HG02678 (cell line): Measurements from ENCODE around the gene ZNF790.
A peak's percentile ranks its signal among the peaks of the same experiment; 100 is the strongest.
"Not testable (repeated sequence)": the region's sequence is repeated elsewhere in the genome, so short reads cannot be mapped to it uniquely, and the experiment has no call there.

Experiments
- ATAC-seq: cut with Tn5 transposase; IDR thresholded peaks from one replicate; pipeline ENCODE4 v1.9.1; 2021; ENCODE audit warnings: mild to moderate bottlenecking, moderate library complexity; ENCODE audit not compliant: unreplicated experiment

ZNF790 gene

DNA sequence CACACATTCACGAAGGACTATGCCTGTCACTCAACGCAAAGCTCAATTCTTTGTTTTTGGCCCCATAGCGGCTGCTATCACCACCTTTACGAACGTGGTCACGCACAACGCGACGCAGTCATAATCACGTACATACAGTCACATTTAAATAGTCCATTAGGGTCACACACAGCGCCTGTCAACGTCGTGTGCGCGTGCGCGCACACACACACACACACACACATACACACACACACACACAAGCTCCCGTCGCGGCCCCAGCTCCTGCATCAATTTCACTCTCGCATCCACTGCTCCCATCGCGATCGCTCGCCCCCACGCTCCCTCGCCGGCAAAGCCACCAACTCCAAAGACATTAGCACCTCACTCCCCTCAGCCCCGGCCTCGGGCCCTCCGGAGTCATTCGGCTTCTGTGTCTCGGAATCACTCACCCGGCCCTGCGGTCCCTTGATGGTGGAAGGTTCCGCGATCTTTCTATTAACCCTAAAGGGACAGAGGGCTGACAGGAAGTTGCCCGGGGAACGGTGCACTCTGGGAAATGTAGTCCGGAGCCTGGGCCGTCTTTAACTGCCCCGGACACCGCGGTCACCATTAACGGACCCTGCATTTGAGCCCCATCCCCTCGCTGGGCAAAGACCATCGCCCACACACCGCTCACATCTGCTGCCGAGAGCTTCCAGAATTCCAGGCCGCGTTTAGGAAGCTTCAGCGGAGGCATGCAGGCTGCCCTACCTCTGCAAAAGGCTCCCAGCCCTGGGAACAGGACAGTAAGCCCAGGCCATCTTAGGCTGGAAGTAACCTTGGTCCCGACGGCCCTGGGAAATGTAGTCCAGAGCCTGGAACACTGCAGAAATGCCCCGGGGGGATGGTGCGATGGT, at the start of gene ZNF790:
Gene ZNF790 (minus strand): TSS at position 482 of the 878 bp plus-strand sequence. CDS start 12,768 bp downstream, outside the sequence.
- ATAC-seq: peak; percentile 93

DNA sequence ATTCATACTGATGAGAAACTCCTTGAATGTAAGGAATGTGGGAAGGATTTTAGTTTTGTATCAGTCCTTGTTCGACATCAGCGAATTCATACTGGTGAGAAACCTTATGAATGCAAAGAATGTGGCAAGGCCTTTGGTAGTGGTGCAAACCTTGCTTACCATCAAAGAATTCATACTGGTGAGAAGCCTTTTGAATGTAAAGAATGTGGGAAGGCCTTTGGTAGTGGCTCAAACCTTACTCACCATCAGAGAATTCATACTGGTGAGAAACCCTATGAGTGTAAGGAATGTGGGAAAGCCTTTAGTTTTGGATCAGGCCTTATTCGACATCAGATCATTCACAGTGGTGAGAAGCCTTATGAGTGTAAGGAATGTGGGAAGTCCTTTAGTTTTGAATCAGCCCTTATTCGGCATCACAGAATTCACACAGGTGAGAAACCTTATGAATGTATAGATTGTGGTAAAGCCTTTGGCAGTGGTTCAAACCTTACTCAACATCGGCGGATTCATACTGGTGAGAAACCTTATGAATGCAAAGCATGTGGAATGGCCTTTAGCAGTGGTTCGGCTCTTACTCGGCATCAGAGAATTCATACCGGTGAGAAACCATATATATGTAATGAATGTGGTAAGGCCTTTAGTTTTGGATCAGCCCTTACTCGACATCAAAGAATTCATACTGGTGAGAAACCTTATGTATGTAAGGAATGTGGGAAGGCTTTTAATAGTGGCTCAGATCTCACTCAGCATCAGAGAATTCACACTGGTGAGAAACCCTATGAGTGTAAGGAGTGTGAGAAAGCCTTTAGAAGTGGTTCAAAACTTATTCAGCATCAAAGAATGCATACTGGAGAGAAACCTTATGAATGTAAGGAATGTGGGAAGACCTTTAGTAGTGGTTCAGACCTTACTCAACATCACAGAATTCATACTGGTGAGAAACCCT, 39.1 kb upstream of the ZNF790 start:
- no peak for ATAC-seq

DNA sequence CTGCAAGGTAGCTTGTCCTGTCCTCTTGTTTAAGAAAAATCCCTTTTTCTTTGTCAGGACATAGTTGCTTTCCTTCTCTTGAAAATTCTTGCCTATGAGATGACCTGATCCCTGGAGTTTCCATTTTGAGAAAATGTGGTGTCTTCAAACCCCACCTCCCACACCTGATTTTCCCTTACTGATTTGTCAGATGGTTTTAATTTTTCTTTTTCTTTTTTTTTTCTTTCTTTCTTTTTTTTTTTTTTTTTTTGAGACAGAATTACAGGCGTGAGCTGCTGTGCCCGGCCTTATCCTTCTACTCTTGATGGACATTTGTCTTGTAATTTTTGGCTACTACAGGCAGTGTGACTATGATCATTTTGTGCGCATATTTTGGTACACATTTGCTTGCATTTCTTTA, 13.7 kb upstream of the ZNF790 start:
- ATAC-seq: no peak

DNA sequence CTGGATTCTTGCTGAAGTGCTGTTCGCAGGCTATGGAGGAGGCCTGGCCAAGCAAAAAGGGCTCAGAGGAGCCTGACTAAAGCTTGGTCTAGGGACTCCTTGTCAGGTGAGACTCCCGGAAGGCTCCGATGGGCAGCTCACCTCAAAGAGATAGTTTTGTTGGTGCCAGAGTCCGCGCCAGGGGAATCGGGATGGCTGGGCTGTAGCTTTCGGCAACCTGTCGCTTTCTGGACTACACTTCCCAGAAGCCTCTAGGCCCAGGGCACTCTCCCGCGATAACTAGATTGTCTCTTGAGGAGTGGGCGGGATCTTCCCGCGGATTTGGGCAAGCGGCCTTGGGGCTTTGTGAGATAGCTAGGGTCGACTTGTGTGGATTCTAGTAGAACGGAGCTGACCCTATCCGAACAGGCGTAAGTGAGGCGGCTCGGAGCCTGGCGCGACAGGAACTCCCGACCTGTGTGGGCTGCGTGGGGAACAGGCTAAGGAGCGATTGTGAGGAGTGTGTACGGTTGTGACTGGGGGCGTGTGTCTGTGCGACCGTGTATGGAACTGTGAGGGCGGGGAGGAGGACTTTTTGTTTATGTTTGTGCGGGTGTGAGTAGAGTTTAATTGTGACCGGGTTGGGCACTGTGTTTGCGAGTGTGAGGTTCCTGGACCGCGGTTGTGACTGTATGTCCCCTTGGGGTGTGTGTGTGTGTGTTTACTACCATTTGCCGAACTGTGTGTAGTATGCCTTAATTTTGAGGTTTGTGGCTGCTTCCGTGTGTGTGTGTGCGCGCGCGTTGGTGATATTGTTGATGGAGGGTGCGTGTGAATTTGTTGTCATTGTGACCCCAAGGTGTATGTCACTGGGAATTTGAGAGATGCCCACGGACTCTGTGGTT, 12.6 kb upstream of the ZNF790 start, which contains the start of gene ZNF345:
Gene ZNF345 (plus strand): TSS at position 318 of the 884 bp plus-strand sequence. CDS start 25,955 bp downstream, outside the sequence.
- peak; percentile 82 for ATAC-seq

GRCh38 chr19:36849701-36850558, 11.7 kb upstream of the ZNF790 start:
- peak; percentile 87 for ATAC-seq

- ATAC-seq: no peak
These were observed 9.8 kb upstream of the ZNF790 start for GRCh38 chr19:36847968-36848367.

DNA sequence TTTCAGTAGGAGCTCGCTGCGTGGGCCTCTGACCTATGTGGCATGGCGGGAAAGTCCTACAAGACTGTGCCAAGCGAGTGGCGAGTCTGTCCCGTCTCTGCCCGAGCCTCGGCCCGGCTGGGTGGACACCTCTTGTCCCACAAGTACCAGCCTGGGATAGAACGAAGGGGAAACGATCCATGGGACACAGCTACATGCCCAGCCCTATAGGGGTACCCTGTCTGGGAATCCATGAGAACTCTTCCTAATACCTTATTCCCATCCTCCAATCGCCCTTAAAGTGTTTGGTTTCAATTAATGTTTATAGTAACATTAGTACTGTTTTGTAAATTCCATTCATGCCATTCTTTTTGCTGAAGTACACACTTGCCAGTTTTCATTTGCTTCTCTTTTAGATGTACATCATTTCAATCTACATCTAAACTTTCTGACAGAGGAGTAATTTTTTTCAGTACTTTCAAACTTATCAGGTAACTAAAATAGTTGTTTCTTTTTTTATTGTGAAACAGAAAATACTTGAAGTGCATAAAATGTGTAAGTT, 667 bp upstream of the ZNF790 start:
- ATAC-seq: no peak

GRCh38 chr19:36837176-36837905, 846 bp downstream of the ZNF790 start:
- ATAC-seq: no peak

DNA sequence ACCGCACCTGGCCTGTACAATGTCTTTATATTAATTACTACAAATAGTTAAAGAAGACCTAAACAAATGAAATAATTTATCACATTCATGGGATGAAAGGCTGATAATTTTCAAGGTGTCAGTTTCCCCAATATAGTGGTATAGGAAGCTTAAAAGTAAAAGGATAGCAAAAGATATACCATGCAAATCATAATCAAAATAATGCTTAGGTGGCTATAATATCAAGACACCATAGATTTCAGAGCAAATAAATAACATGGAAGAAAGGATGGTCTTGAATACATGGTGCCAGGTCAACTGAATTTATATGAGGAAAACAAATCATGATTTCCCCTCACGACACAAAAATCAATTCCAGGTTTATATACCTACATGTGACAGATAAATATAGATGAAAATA, 4.8 kb downstream of the ZNF790 start:
- ATAC-seq: no peak

- no peak for ATAC-seq
These were observed 16.4 kb downstream of the ZNF790 start for GRCh38 chr19:36821758-36822157.

DNA sequence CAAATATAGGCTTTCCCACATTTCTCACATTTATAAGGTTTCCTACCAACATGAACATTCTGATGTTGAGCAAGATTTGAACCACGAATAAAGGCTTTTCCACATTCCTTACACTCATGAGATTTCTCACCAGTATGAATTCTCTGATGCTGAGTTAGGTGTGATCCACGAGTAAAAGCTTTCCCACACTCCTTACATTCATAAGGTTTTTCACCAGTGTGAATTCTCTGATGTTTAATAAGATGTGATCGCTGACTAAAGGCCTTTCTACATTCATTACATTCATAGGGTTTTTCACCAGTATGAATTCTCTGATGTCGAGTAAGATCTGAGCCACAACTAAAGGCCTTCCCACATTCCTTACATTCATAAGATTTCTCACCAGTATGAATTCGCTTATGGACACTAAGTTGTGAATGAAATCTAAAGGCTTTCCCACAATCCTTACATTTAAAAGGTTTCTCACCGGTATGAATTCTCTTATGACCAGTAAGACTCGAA, 19.0 kb downstream of the ZNF790 start:
- no peak for ATAC-seq

DNA sequence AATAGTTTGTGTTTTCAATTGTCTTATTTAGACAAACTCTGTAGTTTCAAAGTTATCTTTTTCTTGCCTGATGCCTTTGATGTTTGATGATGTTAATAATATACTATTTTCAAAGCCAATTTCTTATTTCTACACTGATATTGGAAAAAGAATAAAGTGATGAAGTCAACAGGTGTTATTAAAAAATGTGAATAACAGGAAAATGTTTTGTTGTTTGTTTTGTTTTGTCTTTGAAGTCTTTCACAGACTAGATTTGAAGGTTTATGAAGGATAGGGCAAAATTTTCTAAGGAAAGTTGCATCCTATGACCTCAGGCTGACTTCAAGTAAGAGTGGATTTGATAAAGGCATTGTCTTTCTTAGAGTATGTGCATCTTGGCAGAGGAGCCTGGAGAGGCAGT, 31.2 kb downstream of the ZNF790 start:
- ATAC-seq: no peak

DNA sequence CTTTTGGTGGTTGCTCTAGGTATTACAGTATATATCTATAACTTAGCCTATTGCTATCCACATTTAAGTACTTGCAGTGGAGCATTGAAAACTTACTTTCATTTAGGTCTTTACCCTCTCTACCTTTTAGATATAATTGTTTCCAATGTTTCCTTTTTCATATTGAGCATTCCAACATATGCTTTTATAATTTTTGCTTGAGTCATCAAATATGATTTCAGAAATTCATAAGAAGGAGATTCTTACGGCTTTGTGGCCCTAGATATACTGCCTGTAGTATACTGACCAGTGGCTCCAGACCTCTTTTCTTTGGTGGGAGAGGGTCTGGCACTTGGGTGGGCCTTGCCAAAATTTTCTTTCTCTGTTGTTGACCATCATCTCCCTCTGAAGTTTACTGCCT, 32.8 kb downstream of the ZNF790 start:
- no peak for ATAC-seq

DNA sequence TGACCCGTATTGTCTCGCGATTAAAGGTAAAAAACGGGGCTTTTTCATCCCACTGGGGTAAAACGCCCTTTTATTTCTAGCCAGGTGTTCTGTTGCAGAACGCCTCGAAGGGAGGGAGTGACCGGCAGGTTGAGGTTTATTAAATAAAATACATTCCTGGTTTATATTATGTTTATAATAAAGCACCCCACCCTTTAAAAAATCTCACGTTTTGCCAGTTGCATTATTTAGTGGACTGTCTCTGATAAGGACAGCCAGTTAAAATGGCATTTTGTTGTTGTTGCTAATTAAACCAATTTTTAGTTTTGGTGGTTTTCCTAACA, 40.4 kb downstream of the ZNF790 start:
- no peak for ATAC-seq

- no peak for ATAC-seq
These were observed 41.5 kb downstream of the ZNF790 start for GRCh38 chr19:36796714-36796992.

DNA sequence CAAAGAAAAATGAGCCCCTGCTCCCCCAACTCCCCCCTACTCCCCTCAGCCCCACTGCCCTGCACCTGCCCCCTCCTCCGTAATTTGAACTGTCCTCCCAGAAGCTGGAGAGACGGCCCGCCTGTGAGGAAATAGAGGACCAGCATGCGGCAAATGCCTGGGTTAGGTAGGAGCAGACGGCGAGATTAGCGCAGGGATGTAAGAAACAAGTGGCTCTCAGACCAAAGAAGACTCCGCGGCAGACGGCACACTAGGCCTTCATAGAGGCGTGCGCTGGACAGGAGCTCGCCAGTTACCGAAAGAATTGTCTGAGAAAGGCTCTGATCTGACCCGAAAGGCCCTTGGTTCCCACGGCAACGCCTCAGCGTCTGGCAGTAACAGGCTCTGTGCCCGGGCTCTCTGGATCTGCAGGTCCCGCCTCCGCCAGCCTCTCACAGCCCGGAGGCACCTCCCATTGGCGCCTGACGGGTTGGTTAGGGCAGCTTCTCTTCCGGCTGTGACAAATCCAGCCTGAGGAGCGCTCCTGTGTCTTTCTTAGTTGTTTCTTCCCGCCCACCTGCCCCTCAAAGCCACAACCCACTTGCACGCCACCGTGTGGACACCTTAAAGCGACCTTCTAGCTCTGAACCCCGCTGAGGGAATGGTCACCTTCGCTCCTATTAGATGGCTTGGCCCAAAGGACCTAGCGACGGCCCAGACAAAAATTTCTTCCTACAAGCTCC, 46.6 kb downstream of the ZNF790 start:
- ATAC-seq: not testable (repeated sequence)

GRCh38 chr19:36775768-36776167, 62.4 kb downstream of the ZNF790 start:
- no peak for ATAC-seq

DNA sequence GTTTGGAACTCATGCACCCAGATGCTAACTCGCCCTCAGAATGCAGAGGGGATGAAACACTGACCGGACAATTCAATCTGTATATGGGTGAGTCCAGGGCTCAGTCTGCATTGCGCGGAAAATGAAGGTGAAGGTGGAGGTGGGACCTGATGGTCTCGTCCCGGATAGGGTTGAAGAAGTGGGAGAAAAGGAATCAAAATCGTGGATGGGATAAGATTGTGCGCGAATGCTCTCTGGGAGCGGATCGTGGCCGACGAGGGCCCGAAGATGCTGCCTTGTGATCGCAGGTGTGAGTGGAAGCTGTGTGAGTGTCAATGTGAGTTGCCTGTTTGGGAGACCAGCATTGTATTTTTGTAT, 65.0 kb downstream of the ZNF790 start:
- no peak for ATAC-seq
